HL-60/S4 treated with retinoic acid at 250 ng/mL for 4 days and 3 days (cell line): ENCODE measurements around the gene NTRK2.

ENCODE experiments used
- in situ Hi-C: fragments of 300-500 bp; cut with MboI; formaldehyde crosslinking; loops from 2 replicates; pipeline ENCODE4 v1.7.0; 2022; ENCODE audit warnings: low sequenced_read_pairs

NTRK2 gene

GRCh38 chr9:84681516-84682285, 12.2 kb downstream of the NTRK2 start:
- in situ Hi-C loops, result no loop called here

GRCh38 chr9:84686068-84686467, 16.5 kb downstream of the NTRK2 start:
- in situ Hi-C loops, result no loop called here

GRCh38 chr9:84688956-84689355, 19.4 kb downstream of the NTRK2 start:
- in situ Hi-C loops, result no loop called here

GRCh38 chr9:84691634-84692033, 22.1 kb downstream of the NTRK2 start:
- in situ Hi-C loops, result no loop called here

GRCh38 chr9:84694248-84694647, 24.7 kb downstream of the NTRK2 start:
- in situ Hi-C loops, result no loop called here

- in situ Hi-C loops, result no loop called here
Measured at GRCh38 chr9:84697042-84697441, 27.5 kb downstream of the NTRK2 start.

- in situ Hi-C loops, result no loop called here
Measured at GRCh38 chr9:84697509-84698114, 28.1 kb downstream of the NTRK2 start.

GRCh38 chr9:84698323-84698722, 28.8 kb downstream of the NTRK2 start:
- in situ Hi-C loops, result no loop called here

- in situ Hi-C loops, result no loop called here
Measured at GRCh38 chr9:84699984-84700383, 30.5 kb downstream of the NTRK2 start.

- in situ Hi-C loops, result no loop called here
Measured at GRCh38 chr9:84701801-84702200, 32.3 kb downstream of the NTRK2 start.

- in situ Hi-C loops, result no loop called here
Measured at GRCh38 chr9:84702471-84702870, 32.9 kb downstream of the NTRK2 start.

- in situ Hi-C loops, result no loop called here
Measured at GRCh38 chr9:84703793-84704192, 34.3 kb downstream of the NTRK2 start.

GRCh38 chr9:84705128-84705527, 35.6 kb downstream of the NTRK2 start:
- in situ Hi-C loops, result no loop called here

GRCh38 chr9:84708400-84708799, 38.9 kb downstream of the NTRK2 start:
- in situ Hi-C loops, result no loop called here

GRCh38 chr9:84709056-84709455, 39.5 kb downstream of the NTRK2 start:
- in situ Hi-C loops, result no loop called here

- in situ Hi-C loops, result no loop called here
Measured at GRCh38 chr9:84710701-84711397, 41.3 kb downstream of the NTRK2 start.

- in situ Hi-C loops, result no loop called here
Measured at GRCh38 chr9:84711398-84711777, 41.9 kb downstream of the NTRK2 start.

GRCh38 chr9:84711936-84712335, 42.4 kb downstream of the NTRK2 start:
- in situ Hi-C loops, result no loop called here

- in situ Hi-C loops, result no loop called here
Measured at GRCh38 chr9:84716217-84716616, 46.7 kb downstream of the NTRK2 start.

GRCh38 chr9:84718476-84718875, 48.9 kb downstream of the NTRK2 start:
- in situ Hi-C loops, result no loop called here

GRCh38 chr9:84722388-84722989, 53.0 kb downstream of the NTRK2 start:
- in situ Hi-C loops, result no loop called here

- in situ Hi-C loops, result no loop called here
Measured at GRCh38 chr9:84723426-84723825, 53.9 kb downstream of the NTRK2 start.
